ENCODE measurements around the gene WNT5A. TPM values are rescaled to one million over a fixed set of nuclear protein-coding genes. Genes with fewer than 3 reads are reported as not detected.
A peak's percentile ranks its signal among the peaks of the same experiment; 100 is the strongest.

WNT5A gene
- total RNA-seq, 4 donors from 2014 or later = 14.5 to 45.9 (median 21.0) TPM

DNA sequence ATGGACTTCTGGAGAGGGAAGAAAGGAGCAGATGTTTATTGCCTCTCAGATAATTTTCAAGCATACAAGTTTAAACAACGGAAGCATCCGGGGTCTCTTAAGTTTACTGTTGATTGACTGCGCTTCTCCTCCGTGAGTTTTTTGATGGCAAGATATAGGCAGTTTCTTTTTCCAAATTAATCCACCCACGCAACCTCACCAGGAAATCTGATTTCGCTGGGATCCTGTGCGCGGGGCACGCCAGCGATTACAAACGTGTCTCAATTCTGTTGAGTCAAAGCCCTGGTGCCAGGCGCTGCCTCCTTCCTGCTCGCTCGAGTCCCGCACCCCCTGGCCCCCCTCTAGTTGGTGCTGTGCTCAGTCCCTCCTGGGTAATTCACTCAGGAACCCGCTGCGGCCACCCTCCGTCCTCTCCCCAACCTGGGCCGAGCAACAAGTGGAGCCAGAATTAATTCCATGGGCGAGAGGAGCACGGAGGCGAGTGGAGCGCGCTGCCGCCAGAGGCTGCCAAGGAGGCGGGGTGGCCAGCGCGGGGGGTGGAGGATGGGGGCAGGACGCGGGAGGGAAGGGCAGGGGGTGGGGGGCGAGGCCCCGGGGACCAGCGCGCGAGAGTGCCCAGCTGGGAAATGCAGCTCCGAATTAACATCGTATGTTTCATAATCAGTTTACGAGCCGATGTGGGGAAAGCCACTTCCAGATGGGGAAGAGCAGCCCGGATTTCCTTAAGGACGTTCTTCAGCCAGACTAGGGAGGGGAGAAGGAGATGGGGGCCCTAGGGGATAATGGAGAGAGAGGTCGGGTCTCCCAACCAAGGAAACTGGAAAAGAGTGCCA, 6.0 kb downstream of the WNT5A start:
- Histone ChIP-seq H3K27me3 (peaks cover 0 to 32% (median 0%) of the 10 kb centered on the region in 4 donors), H3K27ac (replicated peaks in 1 of 4) (peak overlapping the region; percentile 11 to 85 (median 31)), H3K36me3 (peaks cover 0 to 11% (median 0%) of the 10 kb centered on the region in 4 donors), H3K9me3 (no peaks in the 10 kb centered on the region), H3K4me1 (peaks cover 6 to 60% (median 58%) of the 10 kb centered on the region in 4 donors), H3K4me3 (peak overlapping the region; percentile 54 to 90 (median 75))
- no peak for DNase-seq (ENCODE audit: extremely low spot score)
- no peak for TF ChIP-seq POLR2A (IDR thresholded peaks at IDR 0.05; ENCODE audit: low read depth)
- TF ChIP-seq EP300 (IDR thresholded peaks at IDR 0.05) = no peak
- TF ChIP-seq, protein P1, sequence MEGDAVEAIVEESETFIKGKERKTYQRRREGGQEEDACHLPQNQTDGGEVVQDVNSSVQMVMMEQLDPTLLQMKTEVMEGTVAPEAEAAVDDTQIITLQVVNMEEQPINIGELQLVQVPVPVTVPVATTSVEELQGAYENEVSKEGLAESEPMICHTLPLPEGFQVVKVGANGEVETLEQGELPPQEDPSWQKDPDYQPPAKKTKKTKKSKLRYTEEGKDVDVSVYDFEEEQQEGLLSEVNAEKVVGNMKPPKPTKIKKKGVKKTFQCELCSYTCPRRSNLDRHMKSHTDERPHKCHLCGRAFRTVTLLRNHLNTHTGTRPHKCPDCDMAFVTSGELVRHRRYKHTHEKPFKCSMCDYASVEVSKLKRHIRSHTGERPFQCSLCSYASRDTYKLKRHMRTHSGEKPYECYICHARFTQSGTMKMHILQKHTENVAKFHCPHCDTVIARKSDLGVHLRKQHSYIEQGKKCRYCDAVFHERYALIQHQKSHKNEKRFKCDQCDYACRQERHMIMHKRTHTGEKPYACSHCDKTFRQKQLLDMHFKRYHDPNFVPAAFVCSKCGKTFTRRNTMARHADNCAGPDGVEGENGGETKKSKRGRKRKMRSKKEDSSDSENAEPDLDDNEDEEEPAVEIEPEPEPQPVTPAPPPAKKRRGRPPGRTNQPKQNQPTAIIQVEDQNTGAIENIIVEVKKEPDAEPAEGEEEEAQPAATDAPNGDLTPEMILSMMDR (IDR thresholded peaks at IDR 0.05) = peak in 1 of 3 experiments; percentile 2
- peak in 1 of 2 donors; percentile 9 for TF ChIP-seq POLR2AphosphoS5 (IDR thresholded peaks at IDR 0.05)
- intact Hi-C loops (cut with DNase I) = loop anchor here (5.0 to 10.0 kb wide), 5 partner anchors 286 to 771 kb away; no protein-coding TSS in a partner anchor
- WGBS = 3% methylated on average over 31 of the region's 42 CpGs

DNA sequence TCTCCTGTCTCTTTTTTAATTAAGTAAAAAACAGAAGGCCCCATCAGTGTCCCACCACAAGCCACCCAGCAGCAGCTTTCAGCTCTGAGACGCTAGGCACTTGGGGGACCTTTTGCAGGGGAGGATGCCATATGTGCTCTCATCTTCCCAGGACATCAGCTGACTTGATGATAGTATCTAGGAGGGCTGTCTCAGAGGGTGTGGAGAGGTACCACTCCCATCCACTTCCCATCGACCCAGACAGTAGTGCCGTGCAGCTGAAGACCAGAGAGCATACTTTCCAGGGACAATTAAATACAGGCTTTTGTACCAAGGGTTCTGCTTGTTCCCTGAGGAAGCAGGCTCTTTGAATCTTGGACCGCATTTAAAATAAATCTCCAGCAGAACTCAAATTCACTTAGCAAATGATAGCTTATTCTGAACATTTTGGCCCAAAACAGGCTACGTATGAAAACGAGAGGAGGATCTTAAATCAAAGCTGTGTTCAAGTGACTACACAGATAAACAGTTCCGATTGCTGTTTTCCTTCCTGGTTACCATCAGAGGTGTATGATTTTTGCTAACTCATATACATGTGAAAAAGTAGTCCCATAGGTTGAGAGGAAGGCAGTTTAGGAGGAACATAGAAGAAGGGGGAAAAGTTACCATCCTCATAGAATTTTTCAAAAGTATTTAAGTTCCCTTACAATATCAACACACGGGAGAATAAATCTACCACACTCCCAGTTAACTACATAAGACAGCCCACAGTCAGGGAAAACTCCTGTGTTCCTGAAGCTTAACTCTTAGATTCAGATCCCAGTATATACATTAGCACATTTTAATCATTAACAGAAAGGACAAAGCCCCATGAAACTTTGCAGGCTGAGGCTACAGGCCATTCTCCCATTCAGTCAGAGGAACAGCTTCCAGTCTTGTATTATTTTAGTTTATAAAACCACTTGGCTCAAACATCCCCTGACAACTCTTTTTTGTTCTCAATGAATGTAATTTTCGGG, 9.5 kb downstream of the WNT5A start:
- TF ChIP-seq, protein P1 (IDR thresholded peaks at IDR 0.05) = no peak
- TF ChIP-seq EP300 (IDR thresholded peaks at IDR 0.05) (no peak), POLR2A (IDR thresholded peaks at IDR 0.05; ENCODE audit: low read depth) (no peak), POLR2AphosphoS5 (IDR thresholded peaks at IDR 0.05) (no peak)
- no peaks in the 10 kb centered on the region for H3K9me3 ChIP-seq
- WGBS = 83% methylated on average over 9 of the region's 9 CpGs
- no peak overlapping the region for H3K4me3 ChIP-seq
- no peak for DNase-seq (ENCODE audit: extremely low spot score)
- H3K4me1 ChIP-seq = peaks cover 4 to 27% (median 23%) of the 10 kb centered on the region in 4 donors
- peaks cover 0 to 22% (median 3%) of the 10 kb centered on the region in 4 donors for H3K36me3 ChIP-seq
- H3K27me3 ChIP-seq = peaks cover 0 to 16% (median 0%) of the 10 kb centered on the region in 4 donors
- no peak overlapping the region for H3K27ac ChIP-seq (replicated peaks in 1 of 4)
- intact Hi-C loops (cut with DNase I) = no loop called here

DNA sequence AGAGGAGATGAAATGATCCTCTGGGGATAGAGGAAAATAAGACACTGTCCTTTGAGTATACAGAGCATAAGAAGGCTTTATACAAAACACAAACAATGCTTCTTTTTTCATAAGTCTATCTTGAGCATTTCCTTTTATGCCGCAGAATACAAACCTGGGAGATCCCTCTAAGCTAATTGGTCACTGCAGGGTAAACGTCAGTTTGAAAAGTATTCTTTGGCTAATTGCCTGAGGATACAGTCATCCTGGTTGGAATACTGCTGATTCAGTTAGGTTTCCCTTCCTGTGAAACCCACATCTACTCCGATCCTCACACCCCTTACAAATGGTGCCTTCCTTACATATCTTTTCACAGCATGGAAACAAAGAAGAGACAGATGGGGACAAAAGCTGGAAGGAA, 10.6 kb downstream of the WNT5A start:
- peaks cover 0 to 22% (median 3%) of the 10 kb centered on the region in 4 donors for H3K36me3 ChIP-seq
- no peak overlapping the region for H3K4me3 ChIP-seq
- no peaks in the 10 kb centered on the region for H3K9me3 ChIP-seq
- DNase-seq (ENCODE audit: extremely low spot score) = no peak
- TF ChIP-seq, protein P1 (IDR thresholded peaks at IDR 0.05) = no peak
- TF ChIP-seq POLR2AphosphoS5 (IDR thresholded peaks at IDR 0.05) (no peak), POLR2A (IDR thresholded peaks at IDR 0.05; ENCODE audit: low read depth) (no peak), EP300 (IDR thresholded peaks at IDR 0.05) (no peak)
- H3K27me3 ChIP-seq = peaks cover 0 to 5% (median 0%) of the 10 kb centered on the region in 4 donors
- intact Hi-C loops (cut with DNase I) = no loop called here
- 56% methylated on average over 3 of the region's 3 CpGs for WGBS
- H3K4me1 ChIP-seq = peaks cover 0 to 18% (median 16%) of the 10 kb centered on the region in 4 donors
- no peak overlapping the region for H3K27ac ChIP-seq (replicated peaks in 1 of 4)

DNA sequence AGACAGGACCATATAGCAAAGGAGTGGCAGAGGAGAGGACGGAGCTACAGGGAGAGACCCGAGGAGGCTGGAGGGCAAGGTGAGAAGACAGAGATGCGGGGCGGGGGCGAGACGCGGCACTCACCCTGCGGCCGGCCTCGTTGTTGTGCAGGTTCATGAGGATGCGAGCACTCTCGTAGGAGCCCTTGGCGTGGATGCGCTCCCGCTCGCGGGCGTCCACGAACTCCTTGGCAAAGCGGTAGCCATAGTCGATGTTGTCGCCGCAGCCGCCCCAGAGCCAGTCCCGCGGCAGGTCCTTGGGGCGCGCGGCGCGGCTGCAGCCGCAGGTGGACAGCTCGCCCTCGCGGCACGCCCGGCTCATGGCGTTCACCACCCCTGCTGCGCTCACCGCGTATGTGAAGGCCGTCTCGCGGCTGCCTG, 12.9 kb downstream of the WNT5A start:
- H3K4me3 ChIP-seq = no peak overlapping the region
- H3K36me3 ChIP-seq = peaks cover 0 to 33% (median 7%) of the 10 kb centered on the region in 4 donors
- TF ChIP-seq EP300 (IDR thresholded peaks at IDR 0.05) = no peak
- no peak for TF ChIP-seq POLR2AphosphoS5 (IDR thresholded peaks at IDR 0.05)
- no peak for TF ChIP-seq POLR2A (IDR thresholded peaks at IDR 0.05; ENCODE audit: low read depth)
- TF ChIP-seq, protein P1 (IDR thresholded peaks at IDR 0.05) = no peak
- DNase-seq (ENCODE audit: extremely low spot score) = no peak
- no peaks in the 10 kb centered on the region for H3K27me3 ChIP-seq
- H3K4me1 ChIP-seq = peaks cover 0 to 10% (median 6%) of the 10 kb centered on the region in 4 donors
- intact Hi-C loops (cut with DNase I) = no loop called here
- H3K9me3 ChIP-seq = no peaks in the 10 kb centered on the region
- WGBS = 87% methylated on average over 19 of the region's 44 CpGs
- no peak overlapping the region for H3K27ac ChIP-seq (replicated peaks in 1 of 4)

Measured in esophagus muscularis mucosa (tissue), 4 donors.